ENCODE data around the gene PIP5KL1.

DNA sequence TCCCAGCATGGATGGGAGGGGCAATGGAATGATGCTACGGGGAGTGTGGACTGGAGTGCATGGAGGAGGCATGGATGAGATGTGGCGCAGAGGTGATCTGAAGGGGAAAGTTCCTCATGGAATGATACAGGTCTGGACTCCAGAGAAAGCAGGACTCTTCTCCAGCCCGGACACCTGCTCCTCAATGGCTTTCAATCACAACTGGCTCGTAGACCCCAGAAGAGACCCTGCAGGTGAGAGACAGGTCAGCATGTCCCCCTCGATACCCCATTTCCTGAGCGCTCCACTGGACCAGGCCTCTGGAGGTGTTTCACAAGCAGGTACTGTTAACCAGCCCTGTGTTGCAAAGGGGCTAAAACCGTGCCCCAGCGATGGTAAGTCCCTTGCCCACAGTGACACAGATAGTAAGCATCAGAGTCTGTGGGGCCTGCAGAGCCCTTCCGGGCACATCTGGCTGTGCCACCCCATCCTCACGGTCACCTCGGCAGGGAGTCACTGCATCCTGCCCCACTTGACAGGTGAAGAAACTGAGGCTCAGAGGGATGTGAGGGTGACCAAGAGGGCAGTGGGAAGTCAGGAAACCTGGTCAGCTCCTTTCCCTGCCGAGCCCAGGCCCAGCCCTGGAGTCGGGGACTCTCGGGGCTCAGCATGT is 12.6 kb upstream of the PIP5KL1 start:
- TF ChIP-seq, protein P1, sequence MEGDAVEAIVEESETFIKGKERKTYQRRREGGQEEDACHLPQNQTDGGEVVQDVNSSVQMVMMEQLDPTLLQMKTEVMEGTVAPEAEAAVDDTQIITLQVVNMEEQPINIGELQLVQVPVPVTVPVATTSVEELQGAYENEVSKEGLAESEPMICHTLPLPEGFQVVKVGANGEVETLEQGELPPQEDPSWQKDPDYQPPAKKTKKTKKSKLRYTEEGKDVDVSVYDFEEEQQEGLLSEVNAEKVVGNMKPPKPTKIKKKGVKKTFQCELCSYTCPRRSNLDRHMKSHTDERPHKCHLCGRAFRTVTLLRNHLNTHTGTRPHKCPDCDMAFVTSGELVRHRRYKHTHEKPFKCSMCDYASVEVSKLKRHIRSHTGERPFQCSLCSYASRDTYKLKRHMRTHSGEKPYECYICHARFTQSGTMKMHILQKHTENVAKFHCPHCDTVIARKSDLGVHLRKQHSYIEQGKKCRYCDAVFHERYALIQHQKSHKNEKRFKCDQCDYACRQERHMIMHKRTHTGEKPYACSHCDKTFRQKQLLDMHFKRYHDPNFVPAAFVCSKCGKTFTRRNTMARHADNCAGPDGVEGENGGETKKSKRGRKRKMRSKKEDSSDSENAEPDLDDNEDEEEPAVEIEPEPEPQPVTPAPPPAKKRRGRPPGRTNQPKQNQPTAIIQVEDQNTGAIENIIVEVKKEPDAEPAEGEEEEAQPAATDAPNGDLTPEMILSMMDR (IDR thresholded peaks at IDR 0.05; ENCODE audit: control extremely low read depth in 1 of 3, insufficient read depth in 1 of 3, low read depth in 1 of 3, low read length in 3 of 3), result no peak
- no peak for TF ChIP-seq EZH2 (IDR thresholded peaks at IDR 0.05; ENCODE audit: low read depth, low read length, severe bottlenecking)
- TF ChIP-seq POLR2A (IDR thresholded peaks at IDR 0.05; ENCODE audit: control extremely low read depth in 1 of 2, low read depth in 2 of 2, low read length in 2 of 2), result no peak
- TF ChIP-seq CEBPB (IDR thresholded peaks at IDR 0.05; ENCODE audit: low read depth, low read length), result no peak
- TF ChIP-seq POLR2AphosphoS5 (IDR thresholded peaks at IDR 0.05; ENCODE audit: low read depth, low read length), result no peak
- TF ChIP-seq RFX5 (IDR thresholded peaks at IDR 0.05; ENCODE audit: borderline replicate concordance, low read depth, low read length), result no peak
- no peak for TF ChIP-seq MAFK (IDR thresholded peaks at IDR 0.05; ENCODE audit: low read depth, low read length)
- no peak for TF ChIP-seq RXRA (IDR thresholded peaks at IDR 0.05; ENCODE audit: insufficient read depth, low read depth, low read length)
- no peak for TF ChIP-seq EP300 (IDR thresholded peaks at IDR 0.05; ENCODE audit: borderline replicate concordance in 1 of 2, low read depth in 2 of 2, low read length in 2 of 2)
- TF ChIP-seq SRF (IDR thresholded peaks at IDR 0.05; ENCODE audit: low read depth, low read length), result no peak
- TF ChIP-seq, protein P2, sequence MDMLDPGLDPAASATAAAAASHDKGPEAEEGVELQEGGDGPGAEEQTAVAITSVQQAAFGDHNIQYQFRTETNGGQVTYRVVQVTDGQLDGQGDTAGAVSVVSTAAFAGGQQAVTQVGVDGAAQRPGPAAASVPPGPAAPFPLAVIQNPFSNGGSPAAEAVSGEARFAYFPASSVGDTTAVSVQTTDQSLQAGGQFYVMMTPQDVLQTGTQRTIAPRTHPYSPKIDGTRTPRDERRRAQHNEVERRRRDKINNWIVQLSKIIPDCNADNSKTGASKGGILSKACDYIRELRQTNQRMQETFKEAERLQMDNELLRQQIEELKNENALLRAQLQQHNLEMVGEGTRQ (IDR thresholded peaks at IDR 0.05; ENCODE audit: low read length), result no peak
- TF ChIP-seq SP4 (IDR thresholded peaks at IDR 0.05; ENCODE audit: low read length), result no peak
